ENCODE results near the gene FLVCR2.
A peak's percentile ranks its signal among the peaks of the same experiment; 100 is the strongest.

The FLVCR2 gene

DNA sequence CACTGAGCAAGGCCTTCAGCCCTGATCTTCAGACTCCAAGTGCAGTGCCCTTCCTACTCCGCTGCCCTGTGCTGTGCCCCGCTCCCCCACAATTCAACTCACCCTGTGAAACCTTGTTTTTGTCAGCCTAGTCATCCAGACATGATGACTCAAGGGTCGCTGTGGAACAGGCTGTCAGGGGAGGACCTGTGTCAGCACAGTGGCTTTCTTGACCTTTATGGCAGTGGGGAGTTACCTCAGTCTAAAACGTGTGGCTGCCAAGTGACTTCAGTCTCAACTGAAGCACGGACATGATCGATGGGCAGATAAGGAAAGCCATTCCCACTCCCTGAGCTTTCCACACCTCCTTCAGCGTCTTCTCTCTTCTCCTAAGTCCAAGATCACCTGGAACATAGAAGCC is 16.3 kb upstream of the FLVCR2 start:
- H3K4me1 ChIP-seq (ENCODE audit: insufficient read depth, low read length), result no peaks in the 10 kb centered on the region
- no peak overlapping the region for H3K4me3 ChIP-seq (ENCODE audit: low read length)
- H3K9me3 ChIP-seq (ENCODE audit: low read length), result no peaks in the 10 kb centered on the region
- no peak overlapping the region for H2AFZ ChIP-seq (ENCODE audit: low read depth, low read length)
- H3K36me3 ChIP-seq (ENCODE audit: insufficient read depth, low read length), result no peaks in the 10 kb centered on the region
- peaks cover 6% of the 10 kb centered on the region for H3K27me3 ChIP-seq (ENCODE audit: insufficient read depth, low read length)

DNA sequence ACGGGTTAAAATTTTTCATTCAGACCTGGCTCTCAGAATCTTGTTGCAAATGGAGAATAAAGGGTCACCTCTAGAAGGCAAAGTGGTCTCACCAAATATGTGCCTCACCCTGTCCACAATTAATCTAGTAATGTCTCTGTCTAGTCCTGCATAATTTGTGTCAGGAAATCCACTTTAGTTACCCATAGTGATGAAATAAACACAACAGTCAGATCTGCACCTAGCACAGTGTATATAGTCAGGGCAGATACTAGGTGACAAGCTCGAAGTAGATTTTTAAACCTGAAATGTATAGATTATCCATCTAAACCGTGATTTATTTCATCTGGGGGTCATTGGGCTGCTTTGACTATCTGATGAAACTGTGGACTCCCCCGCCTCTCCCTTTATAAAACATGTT is 15.9 kb upstream of the FLVCR2 start:
- Histone ChIP-seq H3K27me3 (ENCODE audit: insufficient read depth, low read length) (peaks cover 6% of the 10 kb centered on the region), H3K4me3 (ENCODE audit: low read length) (no peak overlapping the region), H3K36me3 (ENCODE audit: insufficient read depth, low read length) (no peaks in the 10 kb centered on the region), H2AFZ (ENCODE audit: low read depth, low read length) (no peak overlapping the region), H3K4me1 (ENCODE audit: insufficient read depth, low read length) (no peaks in the 10 kb centered on the region), H3K9me3 (ENCODE audit: low read length) (no peaks in the 10 kb centered on the region)

DNA sequence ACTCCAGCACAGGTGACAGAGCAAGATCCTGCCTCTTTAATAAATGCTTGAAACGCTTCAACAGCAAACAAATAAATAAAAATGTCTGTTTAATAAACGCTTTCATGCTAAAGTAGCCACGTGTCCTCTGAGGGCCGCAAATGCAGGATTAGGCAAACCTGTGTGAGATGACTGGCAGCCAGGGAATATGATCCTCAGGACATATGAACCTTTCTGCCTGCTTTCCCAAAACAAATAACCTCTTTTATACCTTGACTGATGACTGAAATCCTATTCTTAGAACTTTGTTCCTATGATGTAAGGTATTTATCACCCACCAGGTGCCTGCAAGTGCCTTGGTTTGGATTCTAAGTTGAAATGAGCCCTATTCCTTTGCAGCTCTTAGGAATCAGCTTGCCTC is 14.5 kb upstream of the FLVCR2 start:
- no peak overlapping the region for H2AFZ ChIP-seq (ENCODE audit: low read depth, low read length)
- H3K36me3 ChIP-seq (ENCODE audit: insufficient read depth, low read length), result no peaks in the 10 kb centered on the region
- H3K27me3 ChIP-seq (ENCODE audit: insufficient read depth, low read length), result peaks cover 6% of the 10 kb centered on the region
- no peak overlapping the region for H3K4me3 ChIP-seq (ENCODE audit: low read length)
- no peaks in the 10 kb centered on the region for H3K4me1 ChIP-seq (ENCODE audit: insufficient read depth, low read length)
- H3K9me3 ChIP-seq (ENCODE audit: low read length), result no peaks in the 10 kb centered on the region

DNA sequence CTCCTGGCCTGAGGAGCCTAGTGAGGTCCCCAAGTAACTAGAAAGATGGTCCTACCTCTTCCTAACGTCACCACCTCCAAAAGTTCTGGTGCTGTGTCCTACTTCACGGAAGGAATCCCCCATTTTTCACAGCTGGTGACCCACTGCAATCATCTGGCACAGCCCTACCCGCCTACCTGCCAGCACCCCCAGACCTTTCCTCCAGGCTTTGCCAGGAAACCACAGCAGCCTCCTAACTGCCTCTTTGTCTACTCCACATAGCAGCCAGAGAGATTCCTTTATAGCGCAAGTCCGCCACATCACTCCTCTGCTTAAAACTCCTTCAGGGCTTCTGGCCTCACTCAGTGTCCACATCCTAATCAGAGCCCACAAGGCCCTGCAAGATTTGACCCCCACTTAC is 13.4 kb upstream of the FLVCR2 start:
- H2AFZ ChIP-seq (ENCODE audit: low read depth, low read length), result no peak overlapping the region
- peaks cover 6% of the 10 kb centered on the region for H3K27me3 ChIP-seq (ENCODE audit: insufficient read depth, low read length)
- H3K9me3 ChIP-seq (ENCODE audit: low read length), result no peaks in the 10 kb centered on the region
- no peak overlapping the region for H3K4me3 ChIP-seq (ENCODE audit: low read length)
- H3K36me3 ChIP-seq (ENCODE audit: insufficient read depth, low read length), result no peaks in the 10 kb centered on the region
- H3K4me1 ChIP-seq (ENCODE audit: insufficient read depth, low read length), result no peaks in the 10 kb centered on the region

DNA sequence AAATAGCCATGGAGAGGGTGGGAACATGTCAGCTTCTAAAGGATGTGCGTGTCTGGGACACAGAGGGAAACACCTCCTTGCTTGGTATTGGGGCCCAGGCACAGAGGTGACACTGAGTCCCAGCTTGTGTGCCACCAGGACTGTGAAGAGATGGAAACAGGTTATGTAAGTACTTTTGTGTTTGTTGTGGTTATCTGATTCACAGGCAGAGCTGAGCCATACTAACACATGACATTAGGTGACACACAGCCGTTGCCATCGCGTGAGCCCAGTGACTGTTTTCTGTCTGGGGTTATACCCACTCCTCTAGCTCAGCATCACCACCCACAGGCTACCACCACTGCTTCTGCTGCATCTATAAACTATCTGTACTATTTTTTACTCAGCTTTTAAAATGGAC is 12.1 kb upstream of the FLVCR2 start:
- Histone ChIP-seq H3K4me1 (ENCODE audit: insufficient read depth, low read length) (no peaks in the 10 kb centered on the region), H3K27me3 (ENCODE audit: insufficient read depth, low read length) (peaks cover 6% of the 10 kb centered on the region), H3K4me3 (ENCODE audit: low read length) (no peak overlapping the region), H2AFZ (ENCODE audit: low read depth, low read length) (no peak overlapping the region), H3K36me3 (ENCODE audit: insufficient read depth, low read length) (no peaks in the 10 kb centered on the region), H3K9me3 (ENCODE audit: low read length) (no peaks in the 10 kb centered on the region)

DNA sequence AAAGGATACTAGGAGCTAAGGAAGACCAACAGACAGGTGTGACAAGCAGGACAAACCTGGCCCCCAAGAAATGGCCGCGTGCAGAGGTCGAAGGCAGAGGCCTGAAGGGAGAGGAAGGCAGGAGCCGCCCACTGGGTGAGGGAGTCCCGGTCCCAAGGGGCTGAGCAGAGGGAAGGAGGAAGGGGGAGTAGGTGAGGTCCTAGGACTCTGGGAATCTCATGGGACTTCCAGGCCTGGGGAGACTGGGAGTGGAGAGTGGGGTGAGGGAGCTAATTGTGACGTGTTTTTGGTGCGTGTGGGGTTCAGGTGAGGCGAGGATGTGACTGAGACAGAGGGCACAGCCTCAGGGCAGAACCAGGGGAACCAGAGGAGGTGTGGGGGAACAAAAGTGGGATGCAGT is 11.7 kb upstream of the FLVCR2 start:
- Histone ChIP-seq H3K36me3 (ENCODE audit: insufficient read depth, low read length) (no peaks in the 10 kb centered on the region), H3K27me3 (ENCODE audit: insufficient read depth, low read length) (peaks cover 6% of the 10 kb centered on the region), H3K4me3 (ENCODE audit: low read length) (no peak overlapping the region)

DNA sequence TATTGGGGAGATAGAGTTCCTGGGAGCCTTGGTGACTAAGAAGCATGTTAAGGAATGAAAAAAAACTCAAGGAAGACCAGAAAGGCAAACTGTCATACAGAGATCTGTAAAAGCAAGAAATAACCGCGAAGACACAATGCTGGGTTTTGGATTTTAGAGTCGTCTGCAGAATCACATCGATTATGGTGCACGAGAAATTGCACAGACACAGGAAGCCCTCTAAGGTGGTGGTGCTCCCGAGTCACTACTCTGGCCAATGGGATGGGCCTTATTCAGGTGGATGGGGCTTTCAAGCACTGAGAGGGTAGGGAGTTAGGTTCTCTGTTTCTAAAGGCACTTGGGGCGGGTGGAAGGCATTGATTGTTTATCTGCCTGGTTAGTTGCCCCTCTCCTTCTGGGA is 10.3 kb upstream of the FLVCR2 start:
- peaks cover 8% of the 10 kb centered on the region for H3K27me3 ChIP-seq (ENCODE audit: insufficient read depth, low read length)
- H2AFZ ChIP-seq (ENCODE audit: low read depth, low read length), result no peak overlapping the region
- no peaks in the 10 kb centered on the region for H3K4me1 ChIP-seq (ENCODE audit: insufficient read depth, low read length)
- no peaks in the 10 kb centered on the region for H3K36me3 ChIP-seq (ENCODE audit: insufficient read depth, low read length)
- H3K9me3 ChIP-seq (ENCODE audit: low read length), result no peaks in the 10 kb centered on the region
- H3K4me3 ChIP-seq (ENCODE audit: low read length), result no peak overlapping the region

More for the DNA sequence above, 11.7 kb upstream of the FLVCR2 start:
- H3K9me3 ChIP-seq (ENCODE audit: low read length), result no peaks in the 10 kb centered on the region
- no peak overlapping the region for H2AFZ ChIP-seq (ENCODE audit: low read depth, low read length)
- H3K4me1 ChIP-seq (ENCODE audit: insufficient read depth, low read length), result no peaks in the 10 kb centered on the region

DNA sequence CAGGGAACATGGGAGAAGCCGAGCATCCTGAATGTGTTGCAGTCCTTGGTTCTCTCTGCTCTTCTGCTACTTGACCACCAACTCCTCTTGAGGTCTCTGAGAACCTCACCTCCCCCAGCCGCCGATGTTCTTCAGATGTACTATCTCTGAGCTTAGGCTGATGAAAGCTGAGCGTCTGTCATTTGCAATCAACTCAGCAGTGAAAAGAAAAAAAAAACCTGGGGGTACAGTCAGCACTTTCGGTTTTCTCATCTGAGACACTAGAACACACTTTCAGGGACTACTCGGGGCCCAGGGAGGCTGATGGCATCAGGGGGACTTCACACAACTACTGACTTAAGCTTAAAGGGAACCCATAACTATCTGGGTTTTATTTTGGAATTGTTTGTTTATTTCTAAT is 9.6 kb upstream of the FLVCR2 start:
- H3K4me1 ChIP-seq (ENCODE audit: insufficient read depth, low read length), result no peaks in the 10 kb centered on the region
- no peaks in the 10 kb centered on the region for H3K36me3 ChIP-seq (ENCODE audit: insufficient read depth, low read length)
- H3K27me3 ChIP-seq (ENCODE audit: insufficient read depth, low read length), result peaks cover 8% of the 10 kb centered on the region
- no peak overlapping the region for H3K4me3 ChIP-seq (ENCODE audit: low read length)
- no peaks in the 10 kb centered on the region for H3K9me3 ChIP-seq (ENCODE audit: low read length)
- no peak overlapping the region for H2AFZ ChIP-seq (ENCODE audit: low read depth, low read length)

DNA sequence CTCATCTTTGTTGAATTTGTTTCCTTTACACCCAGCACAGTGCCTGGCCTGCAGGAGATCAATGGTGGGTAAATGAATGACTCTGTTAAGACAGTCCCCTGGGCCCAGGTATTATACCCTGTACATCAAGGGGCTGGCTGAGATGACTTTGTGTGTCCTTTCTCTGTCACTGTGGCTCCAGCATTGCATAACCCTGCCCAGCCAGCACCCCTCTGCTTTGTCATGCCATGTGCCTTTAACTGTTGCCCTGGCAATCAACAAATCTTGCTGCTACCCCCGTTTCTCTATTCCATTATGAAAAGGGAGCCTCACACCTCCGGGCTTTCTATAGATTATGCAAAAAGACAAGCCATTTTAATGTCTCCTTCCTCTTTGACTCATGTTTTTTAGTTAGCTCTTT is 7.6 kb upstream of the FLVCR2 start:
- Histone ChIP-seq H3K27me3 (ENCODE audit: insufficient read depth, low read length) (peaks cover 11% of the 10 kb centered on the region), H3K4me3 (ENCODE audit: low read length) (no peak overlapping the region), H3K4me1 (ENCODE audit: insufficient read depth, low read length) (no peaks in the 10 kb centered on the region), H3K36me3 (ENCODE audit: insufficient read depth, low read length) (no peaks in the 10 kb centered on the region), H3K9me3 (ENCODE audit: low read length) (peaks cover 2% of the 10 kb centered on the region), H2AFZ (ENCODE audit: low read depth, low read length) (no peak overlapping the region)

DNA sequence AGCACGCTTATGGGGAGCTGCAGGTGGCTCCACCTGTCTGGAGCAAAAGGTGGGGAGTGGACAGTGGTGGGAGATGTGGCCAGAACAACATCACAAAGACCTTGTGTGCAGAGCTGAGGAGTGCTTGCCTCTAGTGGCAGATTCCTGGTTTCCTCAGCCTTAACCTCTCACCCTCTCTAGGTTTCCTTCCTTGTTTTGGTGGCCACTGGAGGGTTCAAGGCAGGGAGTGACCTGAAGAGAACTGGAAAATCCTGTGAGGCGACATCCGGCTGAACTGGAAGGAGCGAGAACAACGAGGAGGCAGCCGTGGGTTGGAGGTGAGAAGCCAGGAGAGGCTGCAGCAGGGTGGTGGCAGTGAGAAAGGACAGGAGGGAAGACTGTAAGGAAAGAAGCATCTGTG is 6.3 kb upstream of the FLVCR2 start:
- H2AFZ ChIP-seq (ENCODE audit: low read depth, low read length), result no peak overlapping the region
- H3K36me3 ChIP-seq (ENCODE audit: insufficient read depth, low read length), result no peaks in the 10 kb centered on the region
- peaks cover 5% of the 10 kb centered on the region for H3K27me3 ChIP-seq (ENCODE audit: insufficient read depth, low read length)
- H3K4me3 ChIP-seq (ENCODE audit: low read length), result no peak overlapping the region
- H3K9me3 ChIP-seq (ENCODE audit: low read length), result peaks cover 2% of the 10 kb centered on the region
- H3K4me1 ChIP-seq (ENCODE audit: insufficient read depth, low read length), result no peaks in the 10 kb centered on the region

DNA sequence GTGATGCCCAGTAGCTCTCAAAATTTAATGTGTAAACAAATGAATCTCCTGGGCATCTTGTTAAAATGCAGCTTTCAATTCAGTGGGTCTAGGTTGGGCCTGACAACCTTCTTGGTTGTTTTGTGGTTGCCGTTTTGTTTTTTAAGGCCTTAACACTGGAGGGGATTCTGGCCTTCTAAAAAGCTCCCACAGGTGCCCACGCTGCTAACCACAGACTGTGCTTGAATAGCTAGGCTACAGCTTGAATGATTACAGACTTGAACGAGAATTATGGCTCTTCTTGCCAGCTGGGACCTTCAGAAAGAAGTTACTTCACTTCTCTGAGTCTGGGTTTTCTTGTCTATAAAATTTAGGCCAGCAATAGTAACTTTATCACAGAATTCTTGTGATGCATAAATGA is 1.3 kb upstream of the FLVCR2 start:
- Histone ChIP-seq H3K9me3 (ENCODE audit: low read length) (peaks cover 2% of the 10 kb centered on the region), H2AFZ (ENCODE audit: low read depth, low read length) (no peak overlapping the region), H3K27me3 (ENCODE audit: insufficient read depth, low read length) (peaks cover 3% of the 10 kb centered on the region), H3K4me1 (ENCODE audit: insufficient read depth, low read length) (peaks cover 17% of the 10 kb centered on the region), H3K36me3 (ENCODE audit: insufficient read depth, low read length) (no peaks in the 10 kb centered on the region), H3K4me3 (ENCODE audit: low read length) (no peak overlapping the region)

DNA sequence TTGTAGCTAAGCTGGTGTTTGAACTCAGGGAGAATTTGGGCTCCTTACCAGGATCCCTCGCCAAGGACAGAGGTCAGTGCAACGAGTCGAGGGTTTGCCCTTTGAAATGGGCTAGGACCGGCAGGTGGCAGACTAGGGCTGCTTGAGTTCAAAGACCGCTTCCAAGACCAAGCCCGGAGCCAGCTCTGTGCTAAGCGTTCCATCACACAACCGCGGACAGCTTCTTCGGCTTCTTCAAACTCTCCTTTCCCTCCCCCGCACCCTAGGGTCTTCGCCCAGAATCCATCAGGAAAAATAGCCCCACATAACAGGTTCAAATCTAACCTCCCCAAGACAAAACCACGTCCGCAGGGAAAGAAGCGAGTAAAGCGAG is 705 bp upstream of the FLVCR2 start:
- Histone ChIP-seq H3K4me1 (ENCODE audit: insufficient read depth, low read length) (peaks cover 17% of the 10 kb centered on the region), H3K36me3 (ENCODE audit: insufficient read depth, low read length) (no peaks in the 10 kb centered on the region), H3K27me3 (ENCODE audit: insufficient read depth, low read length) (peaks cover 2% of the 10 kb centered on the region), H3K9me3 (ENCODE audit: low read length) (peaks cover 2% of the 10 kb centered on the region), H3K4me3 (ENCODE audit: low read length) (peak overlapping the region; percentile 52), H2AFZ (ENCODE audit: low read depth, low read length) (peak overlapping the region; percentile 72)

DNA sequence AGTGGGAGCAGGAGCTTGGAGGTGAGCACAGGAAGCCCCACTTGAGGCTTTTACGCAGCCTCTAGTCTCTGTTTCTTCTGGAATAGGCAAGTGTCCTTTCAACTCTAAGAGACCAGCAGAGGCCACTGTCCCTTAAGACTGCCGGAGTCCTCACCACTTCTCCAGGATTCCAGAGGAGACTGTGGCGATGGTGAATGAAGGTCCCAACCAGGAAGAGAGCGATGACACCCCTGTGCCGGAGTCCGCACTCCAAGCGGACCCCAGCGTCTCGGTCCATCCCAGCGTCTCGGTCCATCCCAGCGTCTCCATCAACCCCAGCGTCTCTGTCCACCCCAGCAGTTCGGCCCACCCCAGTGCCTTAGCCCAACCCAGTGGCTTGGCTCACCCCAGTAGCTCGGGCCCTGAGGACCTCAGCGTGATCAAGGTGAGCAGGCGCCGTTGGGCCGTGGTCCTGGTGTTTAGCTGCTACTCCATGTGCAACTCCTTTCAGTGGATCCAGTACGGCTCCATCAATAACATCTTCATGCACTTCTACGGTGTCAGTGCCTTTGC is 442 bp downstream of the FLVCR2 start:
- peaks cover 17% of the 10 kb centered on the region for H3K4me1 ChIP-seq (ENCODE audit: insufficient read depth, low read length)
- H2AFZ ChIP-seq (ENCODE audit: low read depth, low read length), result peak overlapping the region; percentile 77
- H3K4me3 ChIP-seq (ENCODE audit: low read length), result peak overlapping the region; percentile 52
- H3K36me3 ChIP-seq (ENCODE audit: insufficient read depth, low read length), result no peaks in the 10 kb centered on the region
- peaks cover 2% of the 10 kb centered on the region for H3K27me3 ChIP-seq (ENCODE audit: insufficient read depth, low read length)
- peaks cover 2% of the 10 kb centered on the region for H3K9me3 ChIP-seq (ENCODE audit: low read length)

DNA sequence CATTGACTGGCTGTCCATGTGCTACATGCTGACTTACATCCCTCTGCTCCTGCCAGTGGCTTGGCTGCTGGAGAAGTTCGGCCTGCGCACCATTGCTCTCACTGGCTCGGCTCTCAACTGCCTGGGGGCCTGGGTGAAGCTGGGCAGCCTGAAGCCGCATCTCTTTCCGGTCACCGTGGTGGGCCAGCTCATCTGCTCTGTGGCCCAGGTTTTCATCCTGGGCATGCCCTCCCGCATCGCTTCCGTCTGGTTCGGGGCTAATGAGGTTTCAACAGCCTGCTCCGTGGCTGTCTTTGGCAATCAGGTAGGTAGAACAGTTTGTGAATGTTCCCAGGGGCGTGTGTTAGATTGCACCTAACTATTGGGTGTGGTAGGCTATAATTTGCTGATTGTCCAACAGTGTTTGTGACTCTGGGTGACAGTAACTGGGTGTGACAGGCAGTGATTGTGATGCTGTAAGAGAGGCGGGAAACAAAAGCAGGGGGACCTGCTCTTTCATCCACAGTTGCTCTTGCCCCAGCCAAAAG is 981 bp downstream of the FLVCR2 start:
- Histone ChIP-seq H3K27me3 (ENCODE audit: insufficient read depth, low read length) (peaks cover 2% of the 10 kb centered on the region), H2AFZ (ENCODE audit: low read depth, low read length) (peak overlapping the region; percentile 77), H3K4me1 (ENCODE audit: insufficient read depth, low read length) (peaks cover 17% of the 10 kb centered on the region), H3K36me3 (ENCODE audit: insufficient read depth, low read length) (no peaks in the 10 kb centered on the region), H3K4me3 (ENCODE audit: low read length) (peak overlapping the region; percentile 52), H3K9me3 (ENCODE audit: low read length) (peaks cover 1% of the 10 kb centered on the region)
